ENCODE measurements around the gene CAND2.

GRCh38 chr3:12871404-12871983, 75.0 kb downstream of the CAND2 start:
- TF ChIP-seq, protein P1, sequence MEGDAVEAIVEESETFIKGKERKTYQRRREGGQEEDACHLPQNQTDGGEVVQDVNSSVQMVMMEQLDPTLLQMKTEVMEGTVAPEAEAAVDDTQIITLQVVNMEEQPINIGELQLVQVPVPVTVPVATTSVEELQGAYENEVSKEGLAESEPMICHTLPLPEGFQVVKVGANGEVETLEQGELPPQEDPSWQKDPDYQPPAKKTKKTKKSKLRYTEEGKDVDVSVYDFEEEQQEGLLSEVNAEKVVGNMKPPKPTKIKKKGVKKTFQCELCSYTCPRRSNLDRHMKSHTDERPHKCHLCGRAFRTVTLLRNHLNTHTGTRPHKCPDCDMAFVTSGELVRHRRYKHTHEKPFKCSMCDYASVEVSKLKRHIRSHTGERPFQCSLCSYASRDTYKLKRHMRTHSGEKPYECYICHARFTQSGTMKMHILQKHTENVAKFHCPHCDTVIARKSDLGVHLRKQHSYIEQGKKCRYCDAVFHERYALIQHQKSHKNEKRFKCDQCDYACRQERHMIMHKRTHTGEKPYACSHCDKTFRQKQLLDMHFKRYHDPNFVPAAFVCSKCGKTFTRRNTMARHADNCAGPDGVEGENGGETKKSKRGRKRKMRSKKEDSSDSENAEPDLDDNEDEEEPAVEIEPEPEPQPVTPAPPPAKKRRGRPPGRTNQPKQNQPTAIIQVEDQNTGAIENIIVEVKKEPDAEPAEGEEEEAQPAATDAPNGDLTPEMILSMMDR (IDR thresholded peaks at IDR 0.05; ENCODE audit: low read depth, low read length, missing input control): no peak
- TF ChIP-seq MAX (IDR thresholded peaks at IDR 0.05) (no peak), GABPA (IDR thresholded peaks at IDR 0.05 in 1 of 2, conservative IDR thresholded peaks at IDR 0.05 in 1 of 2) (no peak), YY1 (IDR thresholded peaks at IDR 0.05) (no peak), RXRA (IDR thresholded peaks at IDR 0.05) (peak in 1 of 2 donors; percentile 15), TAF1 (conservative IDR thresholded peaks at IDR 0.05) (no peak)

Measured in liver (tissue), 3 donors.